ENCODE data around the gene CCNQ.

CCNQ gene

GRCh38 chrX:153637121-153638040 is 38.4 kb upstream of the CCNQ start:
- no peak for DNase-seq (ENCODE audit: low read depth)

GRCh38 chrX:153636716-153637115 is 37.8 kb upstream of the CCNQ start:
- no peak for DNase-seq (ENCODE audit: low read depth)

DNA sequence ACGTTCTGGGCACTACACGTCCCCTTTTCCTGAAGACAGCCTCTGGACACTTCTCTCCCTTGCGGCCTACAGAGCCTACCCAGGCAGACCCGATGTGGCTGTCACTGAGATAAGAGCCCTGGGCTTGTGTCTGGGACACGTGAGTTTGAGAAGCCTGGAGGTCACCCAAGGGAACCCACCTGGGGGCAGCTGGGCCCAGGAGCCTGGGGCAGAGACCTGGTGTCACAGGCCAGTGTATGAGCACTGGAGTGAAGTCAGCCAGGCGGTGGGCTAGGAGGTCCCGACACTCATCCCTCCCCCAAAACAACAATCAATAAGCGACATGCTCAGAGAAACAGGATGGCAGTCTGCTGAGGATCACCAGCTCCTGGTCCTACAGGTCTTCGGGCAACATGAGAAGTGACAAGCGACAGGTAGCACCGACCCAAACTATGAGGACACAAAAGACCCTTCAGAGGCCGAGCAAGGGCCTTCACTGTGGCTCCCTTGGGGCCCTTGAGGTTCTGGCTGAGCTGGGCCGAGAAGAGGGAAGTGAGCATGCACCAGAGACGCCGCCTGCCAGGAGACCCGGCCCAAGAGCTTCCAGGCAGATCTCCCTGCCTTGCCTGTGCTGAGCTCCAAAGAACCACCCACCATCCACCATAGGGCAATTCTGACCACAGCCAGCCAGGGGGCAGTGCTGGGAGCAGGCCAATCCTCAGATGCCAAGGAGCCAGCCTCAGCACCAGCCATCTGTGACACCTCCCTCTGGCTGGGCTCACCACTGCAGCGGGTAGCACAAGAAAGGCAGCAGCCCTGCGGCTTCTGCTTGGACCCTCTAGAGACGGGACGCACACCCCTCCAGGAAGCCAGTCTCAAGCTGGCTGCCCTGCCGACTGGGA is 37.1 kb upstream of the CCNQ start:
- DNase-seq (ENCODE audit: low read depth), result no peak

DNA sequence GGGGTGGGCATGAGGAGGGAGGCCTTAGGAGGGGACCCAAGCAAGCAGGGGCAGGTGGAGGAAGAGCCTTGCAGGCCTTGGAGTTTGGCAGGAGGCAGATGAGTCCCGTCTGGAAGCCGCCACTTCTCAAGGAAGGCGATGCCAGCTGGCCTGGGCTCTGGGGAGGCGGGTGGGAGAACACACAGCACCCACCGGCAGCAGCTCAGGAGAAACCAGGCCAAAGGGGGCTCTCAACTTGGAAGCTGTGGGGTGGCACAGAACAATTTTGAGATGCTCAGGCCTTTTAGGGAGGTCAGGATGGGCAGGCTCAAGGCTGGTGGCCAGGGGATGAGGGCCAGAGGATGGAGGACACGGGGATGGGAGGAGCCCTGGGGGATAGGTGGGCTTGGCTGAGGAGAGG is 36.4 kb upstream of the CCNQ start:
- no peak for DNase-seq (ENCODE audit: low read depth)

DNA sequence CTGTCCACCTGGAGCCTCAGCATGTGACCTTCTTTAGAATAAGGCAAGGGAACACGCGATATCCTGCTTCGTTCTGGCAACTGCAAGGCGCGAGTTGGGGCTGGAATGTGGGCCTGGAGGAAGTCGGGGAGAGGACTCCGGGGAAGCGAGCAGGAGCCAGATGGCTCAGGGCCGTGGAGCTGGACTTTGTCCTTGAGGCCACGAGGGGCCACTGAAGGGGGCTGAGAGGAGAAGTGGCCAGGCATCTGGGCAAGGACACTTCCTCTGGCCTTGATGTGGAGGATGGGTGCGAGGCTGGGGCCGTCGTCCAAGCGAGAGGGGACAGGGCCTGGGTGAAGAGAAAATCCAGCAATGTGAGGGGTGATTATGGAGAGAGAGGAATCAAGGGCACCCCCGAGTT is 35.9 kb upstream of the CCNQ start:
- DNase-seq (ENCODE audit: low read depth), result no peak

GRCh38 chrX:153634236-153634635 is 35.3 kb upstream of the CCNQ start:
- no peak for DNase-seq (ENCODE audit: low read depth)

- no peak for DNase-seq (ENCODE audit: low read depth)
Measured at GRCh38 chrX:153633607-153634180, 34.8 kb upstream of the CCNQ start.

DNA sequence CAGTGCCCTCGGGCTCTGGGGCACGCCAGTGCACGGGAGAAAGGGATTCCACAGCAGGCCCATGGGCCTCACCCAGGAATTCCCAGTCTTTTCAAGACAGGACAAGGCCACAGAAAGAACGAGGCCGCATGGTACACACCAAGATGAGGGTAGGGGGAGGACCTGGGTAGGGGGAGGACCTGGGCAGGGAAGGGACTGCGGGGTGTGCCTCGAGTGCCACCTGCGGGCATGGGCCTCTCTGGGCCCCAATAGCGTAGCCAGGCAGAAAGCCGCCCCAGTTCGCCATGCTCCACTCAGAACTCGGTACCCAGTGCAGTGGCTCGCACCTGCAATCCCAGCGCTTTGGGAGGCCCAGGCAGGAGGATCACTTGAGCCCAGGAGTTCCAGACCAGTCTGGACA is 34.1 kb upstream of the CCNQ start:
- DNase-seq (ENCODE audit: low read depth), result no peak

- no peak for DNase-seq (ENCODE audit: low read depth)
Measured at GRCh38 chrX:153632595-153632946, 33.6 kb upstream of the CCNQ start.

- no peak for DNase-seq (ENCODE audit: low read depth)
Measured at GRCh38 chrX:153631907-153632594, 33.1 kb upstream of the CCNQ start.

DNA sequence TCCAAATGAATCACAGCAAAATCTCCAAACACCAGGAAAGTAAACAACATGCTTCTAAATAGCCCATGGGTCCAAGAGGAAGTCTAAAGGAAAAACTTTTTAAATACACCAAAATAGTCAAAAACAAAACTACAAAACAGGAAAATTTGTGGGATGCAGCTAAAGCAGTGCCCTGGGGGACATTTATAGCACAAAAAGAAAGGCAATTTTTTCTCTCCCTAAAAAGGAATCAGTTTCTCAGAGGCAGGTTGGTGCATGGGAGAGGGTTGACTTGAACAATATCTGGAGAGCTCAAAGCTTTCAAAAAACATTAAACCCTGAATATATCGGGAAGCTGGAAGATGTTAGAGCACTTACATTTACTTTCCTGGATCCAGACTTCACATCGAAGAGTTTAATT is 32.4 kb upstream of the CCNQ start:
- DNase-seq (ENCODE audit: low read depth), result no peak

DNA sequence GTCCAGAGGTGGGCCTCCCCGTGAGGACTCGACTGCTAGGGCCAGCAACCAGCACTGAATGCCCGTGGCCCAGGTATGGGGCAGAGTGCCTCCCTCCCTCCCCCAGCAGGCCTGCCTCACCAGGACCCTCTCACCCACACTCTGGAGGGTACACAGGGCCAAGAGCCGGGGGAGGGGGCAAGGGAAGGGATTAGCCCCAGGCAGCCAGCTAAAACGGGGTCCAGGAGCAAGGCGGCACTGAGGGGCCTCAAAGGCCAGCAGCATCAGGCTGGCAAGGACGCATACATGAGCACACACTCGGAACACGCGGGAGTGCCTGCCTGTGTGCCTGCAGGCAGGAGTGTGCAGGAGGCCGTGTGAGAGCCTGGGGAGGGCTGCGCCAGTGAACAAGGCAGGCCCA is 29.7 kb upstream of the CCNQ start:
- DNase-seq (ENCODE audit: low read depth), result no peak

DNA sequence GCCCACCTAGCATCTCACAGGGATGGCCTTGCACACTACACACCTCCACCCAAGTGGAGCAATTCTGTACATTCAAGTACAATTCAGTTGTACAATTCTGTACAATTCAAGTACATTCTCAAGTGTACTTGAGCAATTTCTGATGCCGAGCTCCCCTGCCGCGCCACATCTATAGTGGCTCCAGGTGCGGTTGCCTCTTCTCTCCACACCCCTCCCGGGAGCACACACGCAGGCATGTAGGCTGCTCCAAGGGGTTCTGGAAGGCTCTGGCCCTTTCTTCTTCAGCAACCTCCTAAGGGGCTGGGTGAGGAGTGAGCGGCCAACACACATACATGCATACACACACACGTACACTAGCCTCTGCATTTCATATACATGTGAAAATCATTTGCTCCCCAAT is 29.2 kb upstream of the CCNQ start:
- no peak for DNase-seq (ENCODE audit: low read depth)

DNA sequence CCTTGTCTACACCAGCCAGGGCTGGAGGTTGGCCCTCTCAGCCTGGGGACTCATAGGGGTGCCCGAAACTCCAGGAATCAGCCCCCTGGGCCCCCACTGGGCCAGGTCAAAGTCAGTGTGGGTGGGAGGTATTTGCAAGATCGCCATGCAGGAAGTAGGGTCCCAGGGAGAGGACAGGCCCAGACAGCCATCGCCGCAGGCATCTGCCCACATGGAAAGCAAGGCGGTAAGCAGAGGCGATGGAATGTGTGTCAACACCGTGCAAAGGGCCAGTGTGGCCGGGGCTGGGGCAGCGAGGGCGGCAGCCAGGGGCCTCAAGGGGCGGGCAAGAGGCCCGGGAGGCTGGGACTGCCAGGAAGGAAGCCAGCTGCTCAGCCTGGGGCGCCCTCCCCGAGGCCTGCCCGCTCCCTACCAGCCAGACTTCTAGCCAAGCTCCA is 28.8 kb upstream of the CCNQ start:
- no peak for DNase-seq (ENCODE audit: low read depth)

- DNase-seq (ENCODE audit: low read depth), result no peak
Measured at GRCh38 chrX:153626863-153627674, 28.1 kb upstream of the CCNQ start.

DNA sequence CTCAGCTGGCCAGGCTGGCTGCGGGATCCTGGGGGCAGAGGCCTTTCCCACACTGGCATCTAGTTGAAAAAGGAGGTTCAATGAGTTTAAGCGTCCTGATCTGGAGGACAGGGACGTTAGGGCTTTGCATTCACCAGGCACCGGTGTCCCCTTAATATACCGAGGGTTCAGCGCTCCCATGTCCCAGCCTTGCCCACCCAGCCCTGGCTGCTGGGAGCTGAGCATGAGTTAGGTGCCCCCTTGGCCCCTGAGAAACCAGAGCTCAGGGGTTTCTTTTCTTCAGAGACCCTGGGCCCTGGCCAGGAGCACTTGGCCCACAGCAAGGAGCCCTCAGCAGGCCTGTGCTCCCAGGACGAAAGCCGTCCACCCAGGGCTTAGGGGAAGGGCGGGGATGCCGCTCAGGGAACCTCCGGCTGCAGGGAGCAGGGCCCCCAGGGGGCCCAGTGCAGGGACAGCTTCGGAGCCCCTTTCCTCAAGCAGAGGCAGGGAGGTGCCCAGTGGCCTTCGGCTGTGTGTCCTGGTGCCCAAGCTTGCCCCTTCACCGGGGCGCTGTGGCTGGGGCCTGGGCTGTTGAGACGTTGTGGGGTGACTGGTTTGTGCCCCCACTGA is 27.2 kb upstream of the CCNQ start:
- no peak for DNase-seq (ENCODE audit: low read depth)

DNA sequence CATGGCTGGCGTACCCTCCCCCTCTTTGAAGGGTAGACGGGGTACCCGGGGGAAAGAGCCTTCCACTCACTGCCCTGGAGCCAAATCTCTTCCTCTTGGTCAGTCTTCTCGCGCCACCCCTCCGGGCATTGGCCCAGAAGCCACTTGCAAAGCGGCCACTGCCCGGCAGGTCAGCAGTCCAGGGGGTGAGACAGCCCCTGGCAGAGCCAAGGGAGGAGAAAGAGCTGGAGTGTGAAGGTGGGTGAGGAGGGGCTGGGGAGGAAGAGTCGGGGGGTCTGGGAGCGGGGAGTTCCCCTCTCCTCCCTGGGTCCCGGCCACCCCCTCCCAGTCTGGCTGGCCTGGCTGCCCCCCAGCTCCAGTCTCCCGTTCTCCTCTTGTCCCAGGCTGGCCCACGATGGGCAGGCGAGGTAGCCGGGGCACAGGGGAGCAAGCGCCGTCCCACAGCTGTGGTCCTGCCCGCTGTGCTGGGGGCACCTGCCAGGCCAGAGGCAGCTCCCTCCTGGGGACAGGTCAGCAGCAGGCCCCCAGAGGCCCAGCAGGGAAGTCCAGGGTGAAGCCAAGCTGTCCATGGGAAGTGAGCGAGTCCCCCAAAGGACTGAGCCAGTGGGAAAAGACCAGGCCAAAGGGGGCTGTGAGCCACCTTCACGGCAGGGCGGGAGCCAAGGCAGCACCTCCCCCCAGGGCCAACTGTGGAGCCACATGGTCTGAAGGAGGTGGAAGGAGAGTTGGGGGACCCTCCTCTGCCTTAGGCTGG is 26.5 kb upstream of the CCNQ start:
- no peak for DNase-seq (ENCODE audit: low read depth)

DNA sequence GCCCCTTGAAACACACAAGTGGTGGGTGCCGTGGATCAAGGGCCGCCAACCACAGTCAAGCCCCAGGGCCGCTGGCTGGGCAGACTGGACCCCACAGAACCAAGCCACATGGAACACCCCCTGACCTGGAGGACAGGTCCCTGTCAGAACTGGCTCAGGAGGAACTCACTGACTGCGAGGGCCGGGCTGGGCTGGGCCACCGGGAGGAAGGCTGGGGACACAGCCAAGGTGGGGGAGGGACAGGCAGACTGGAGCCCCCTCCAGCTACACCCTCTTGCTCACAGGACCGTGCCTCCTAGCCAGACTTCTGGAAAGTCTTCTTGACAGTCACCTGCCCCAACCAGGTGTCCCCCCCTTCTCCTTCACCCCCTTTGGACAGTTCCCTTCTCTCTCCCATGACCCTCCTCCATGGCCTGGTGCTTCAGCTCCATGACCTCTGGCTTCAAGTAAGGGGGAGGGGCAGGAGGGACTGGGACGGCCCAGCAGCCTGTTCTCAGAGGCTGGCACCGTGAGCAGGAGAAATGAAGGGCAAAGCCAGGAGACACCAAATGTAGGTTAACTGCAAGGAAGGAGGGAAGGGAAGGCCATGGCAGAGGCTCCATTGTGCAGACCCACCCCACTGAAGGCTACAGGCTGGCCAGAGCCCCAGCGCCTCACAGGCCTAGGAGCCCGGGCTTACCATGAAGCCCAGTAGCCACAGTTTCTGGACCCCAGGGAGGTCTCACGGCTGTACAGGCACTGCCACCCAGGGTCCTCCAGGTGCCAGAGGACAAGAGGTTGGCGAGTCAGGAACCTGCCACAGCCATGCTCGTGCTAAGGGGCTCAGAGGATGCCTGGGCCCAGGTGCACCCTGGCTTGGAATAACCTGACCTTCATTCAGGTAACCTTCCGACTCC is 25.5 kb upstream of the CCNQ start:
- no peak for DNase-seq (ENCODE audit: low read depth)
